ENCODE data around the gene SCLY. TPM values are rescaled to one million over a fixed set of nuclear protein-coding genes. Genes with fewer than 3 reads are reported as not detected.

The SCLY gene
- polyA plus RNA-seq, 1 experiment = 11.2 TPM

DNA sequence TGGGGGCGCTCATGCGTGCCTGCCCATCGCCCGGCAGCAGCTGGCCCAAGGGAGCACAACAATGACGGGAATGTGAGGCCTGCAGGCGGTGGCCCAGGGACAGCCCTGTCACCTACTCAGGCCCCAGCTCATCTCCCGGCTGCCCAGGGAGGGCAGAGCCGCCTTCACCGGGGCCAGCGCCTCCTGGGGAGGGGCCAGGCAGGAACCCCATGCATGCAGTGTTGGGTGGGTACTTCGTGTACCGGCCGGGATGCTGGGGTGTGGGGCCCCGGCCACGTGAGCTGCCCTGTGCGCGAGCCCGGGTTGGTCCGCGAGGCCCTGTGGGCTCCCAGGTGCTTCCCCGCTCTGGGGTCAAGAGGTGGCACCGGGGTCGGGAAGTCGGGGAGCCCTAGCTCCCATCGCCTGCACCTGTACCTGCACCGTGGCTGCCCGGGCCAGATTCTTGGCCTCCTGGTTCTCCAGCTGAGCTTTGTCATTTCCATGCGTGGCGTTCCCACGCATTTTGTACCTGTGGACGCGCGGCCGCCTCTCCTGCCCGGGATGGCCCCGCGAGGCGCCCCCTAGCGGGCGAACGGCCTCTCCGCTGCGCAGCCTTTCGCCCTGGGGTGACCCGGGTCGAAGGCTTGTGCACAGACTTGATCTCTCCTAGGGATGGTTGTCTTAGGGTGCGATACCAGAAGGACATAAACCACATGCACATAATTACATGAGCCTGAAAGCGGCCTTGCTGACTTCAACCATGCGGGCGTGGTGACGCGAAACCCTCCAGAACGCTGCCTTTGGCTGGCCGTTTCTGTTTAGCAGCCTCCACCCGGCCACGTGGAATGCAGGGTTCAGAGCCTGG is 78.6 kb downstream of the SCLY start:
- no peak overlapping the region for H3K4me3 ChIP-seq (ENCODE audit: low read depth, low read length)
- ChIA-PET POLR2A (no interaction called here), CTCF (interaction anchor here (0.5 kb wide), 1 partner anchor 205 kb away, joined by 3 read pairs; no protein-coding TSS in a partner anchor)
- TF ChIP-seq CTCF (IDR thresholded peaks at IDR 0.05; ENCODE audit: low read depth, low read length) = peak; percentile 36
- no peak for DNase-seq (ENCODE audit: low read depth, low spot score)
- peaks cover 4% of the 10 kb centered on the region; the same call in 1 of the 2 replicates for H3K9me3 ChIP-seq (ENCODE audit: control insufficient read depth, insufficient read depth, low read length)
- H3K27ac ChIP-seq (ENCODE audit: low read depth, low read length) = no peak overlapping the region
- H3K27me3 ChIP-seq (ENCODE audit: control insufficient read depth, insufficient read depth, low read length) = no peaks in the 10 kb centered on the region

- TF ChIP-seq CTCF (IDR thresholded peaks at IDR 0.05; ENCODE audit: low read depth, low read length) = no peak
- POLR2A ChIA-PET = no interaction called here
- CTCF ChIA-PET = no interaction called here
- DNase-seq (ENCODE audit: low read depth, low spot score) = no peak
- Histone ChIP-seq H3K4me3 (ENCODE audit: low read depth, low read length) (no peak overlapping the region), H3K27me3 (ENCODE audit: control insufficient read depth, insufficient read depth, low read length) (no peaks in the 10 kb centered on the region), H3K9me3 (ENCODE audit: control insufficient read depth, insufficient read depth, low read length) (peaks cover 7% of the 10 kb centered on the region; the same call in 1 of the 2 replicates), H3K27ac (ENCODE audit: low read depth, low read length) (no peak overlapping the region)
These were observed 79.2 kb downstream of the SCLY start for GRCh38 chr2:238140040-238140439.

DNA sequence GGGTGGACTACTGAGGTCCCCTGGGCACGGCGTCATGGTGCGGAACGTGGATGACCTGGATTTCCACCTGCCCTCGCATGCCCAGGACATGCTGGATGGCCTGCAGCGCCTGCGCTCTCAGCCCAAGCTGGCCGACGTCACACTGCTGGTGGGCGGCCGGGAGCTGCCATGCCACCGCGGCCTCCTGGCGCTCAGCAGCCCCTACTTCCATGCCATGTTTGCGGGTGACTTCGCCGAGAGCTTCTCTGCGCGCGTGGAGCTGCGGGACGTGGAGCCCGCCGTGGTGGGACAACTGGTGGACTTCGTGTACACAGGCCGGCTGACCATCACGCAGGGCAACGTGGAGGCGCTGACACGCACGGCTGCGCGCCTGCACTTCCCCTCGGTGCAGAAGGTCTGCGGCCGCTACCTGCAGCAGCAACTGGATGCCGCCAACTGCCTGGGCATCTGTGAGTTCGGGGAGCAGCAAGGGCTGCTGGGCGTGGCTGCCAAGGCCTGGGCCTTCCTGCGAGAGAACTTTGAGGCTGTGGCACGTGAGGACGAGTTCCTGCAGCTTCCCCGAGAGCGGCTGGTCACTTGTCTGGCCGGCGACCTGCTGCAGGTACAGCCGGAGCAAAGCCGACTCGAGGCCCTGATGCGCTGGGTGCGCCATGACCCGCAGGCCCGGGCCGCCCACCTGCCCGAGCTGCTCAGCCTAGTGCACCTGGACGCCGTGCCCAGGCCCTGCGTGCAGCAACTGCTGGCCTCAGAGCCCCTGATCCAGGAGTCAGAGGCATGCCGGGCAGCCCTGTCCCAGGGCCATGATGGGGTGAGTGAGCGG is 80.1 kb downstream of the SCLY start:
- TF ChIP-seq CTCF (IDR thresholded peaks at IDR 0.05; ENCODE audit: low read depth, low read length) = no peak
- H3K4me3 ChIP-seq (ENCODE audit: low read depth, low read length) = no peak overlapping the region
- ChIA-PET POLR2A (interaction anchor here (1.5 to 1.8 kb wide), 2 partner anchors 14 to 27 kb away, joined by 3 to 5 read pairs; no protein-coding TSS in a partner anchor), CTCF (no interaction called here)
- H3K27ac ChIP-seq (ENCODE audit: low read depth, low read length) = no peak overlapping the region
- peaks cover 7% of the 10 kb centered on the region; the same call in 1 of the 2 replicates for H3K9me3 ChIP-seq (ENCODE audit: control insufficient read depth, insufficient read depth, low read length)
- DNase-seq (ENCODE audit: low read depth, low spot score) = no peak
- H3K27me3 ChIP-seq (ENCODE audit: control insufficient read depth, insufficient read depth, low read length) = no peaks in the 10 kb centered on the region

DNA sequence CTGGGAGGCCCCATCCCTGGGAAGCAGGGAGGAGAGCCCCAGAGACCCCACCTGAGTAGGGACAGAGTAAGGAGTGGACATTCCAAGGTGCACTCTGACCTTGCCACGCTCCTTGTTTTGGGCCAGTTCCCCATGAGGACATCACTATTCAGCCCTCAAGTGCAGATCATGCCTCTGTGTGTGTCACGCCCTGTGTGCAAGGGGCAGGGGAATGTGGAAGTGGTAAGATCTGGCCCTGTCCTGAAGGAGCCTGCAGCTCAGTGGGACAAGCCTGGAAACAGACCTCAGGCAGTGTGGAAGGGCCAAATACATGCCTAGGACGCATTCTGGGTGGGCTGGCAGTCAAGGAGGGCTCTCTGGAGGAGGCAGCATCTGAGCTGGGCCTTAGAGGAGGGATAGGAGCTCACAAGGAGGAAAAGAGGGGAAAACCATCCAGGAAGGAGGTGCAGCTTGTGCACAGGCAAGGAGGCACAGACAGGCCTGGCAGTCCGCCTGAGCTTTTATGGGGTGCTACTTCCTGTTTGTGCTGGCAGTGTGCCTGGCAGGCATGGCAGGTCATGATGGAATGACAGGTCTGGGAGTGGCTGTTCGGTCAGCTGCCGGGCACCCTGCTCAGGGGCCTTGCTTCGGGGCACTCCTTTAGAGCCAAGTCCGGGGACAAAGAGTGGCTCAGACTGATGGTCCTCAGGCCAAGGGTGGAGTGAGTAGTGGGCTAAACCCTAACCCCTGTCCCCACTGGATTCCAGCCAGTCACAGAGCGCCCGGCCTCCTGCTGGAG is 80.9 kb downstream of the SCLY start:
- ChIA-PET POLR2A (interaction anchor here (1.5 to 1.8 kb wide), 2 partner anchors 15 to 26 kb away, joined by 3 to 5 read pairs; no protein-coding TSS in a partner anchor), CTCF (no interaction called here)
- Histone ChIP-seq H3K27ac (ENCODE audit: low read depth, low read length) (no peak overlapping the region), H3K4me3 (ENCODE audit: low read depth, low read length) (no peak overlapping the region), H3K27me3 (ENCODE audit: control insufficient read depth, insufficient read depth, low read length) (no peaks in the 10 kb centered on the region), H3K9me3 (ENCODE audit: control insufficient read depth, insufficient read depth, low read length) (peaks cover 7% of the 10 kb centered on the region; the same call in 1 of the 2 replicates)
- no peak for DNase-seq (ENCODE audit: low read depth, low spot score)
- no peak for TF ChIP-seq CTCF (IDR thresholded peaks at IDR 0.05; ENCODE audit: low read depth, low read length)
